Measurements from ENCODE around the gene ST6GALNAC4.
A peak's percentile ranks its signal among the peaks of the same experiment; 100 is the strongest.

The ST6GALNAC4 gene

GRCh38 chr9:127944586-127945218 is 27.9 kb upstream of the ST6GALNAC4 start:
- peaks cover 0 to 35% of the 10 kb centered on the region in 2 experiments; a peak in 1 of 3 replicates for H3K36me3 ChIP-seq (ENCODE audit: control insufficient read depth in 2 of 2, insufficient read depth in 1 of 2, low read length in 2 of 2)
- POLR2A ChIA-PET: interaction anchor here (0.6 to 1.8 kb wide), 4 partner anchors 90 to 393 kb away, joined by 3 to 8 read pairs (median 3); partner anchors contain the start of gene NAIF1
- CTCF ChIA-PET: interaction anchor here (0.8 to 8.1 kb wide), 20 partner anchors 12 to 164 kb away, joined by 3 to 165 read pairs (median 8); partner anchors contain the start of genes EEIG1 and PIP5KL1

GRCh38 chr9:127943731-127944144 is 26.9 kb upstream of the ST6GALNAC4 start:
- Histone ChIP-seq H3K27ac (ENCODE audit: extremely low read depth, low read depth, low read length) (no peak overlapping the region), H3K36me3 (ENCODE audit: control insufficient read depth in 2 of 2, insufficient read depth in 1 of 2, low read length in 2 of 2) (peaks cover 0 to 35% of the 10 kb centered on the region in 2 experiments; a peak in 1 of 3 replicates), H3K4me3 (ENCODE audit: low read depth, low read length) (no peak overlapping the region), H3K4me1 (ENCODE audit: control insufficient read depth, insufficient read depth, low read length) (peaks cover 3% of the 10 kb centered on the region; the same call in 1 of the 2 replicates), H3K9me3 (ENCODE audit: control insufficient read depth, insufficient read depth, low read depth, low read length) (no peaks in the 10 kb centered on the region)
- ChIA-PET CTCF (interaction anchor here (0.6 to 8.1 kb wide), 49 partner anchors 10 to 1526 kb away, joined by 3 to 165 read pairs (median 5); partner anchors contain the start of genes EEIG1, NAIF1, PIP5KL1 and TOR2A), POLR2A (interaction anchor here (1.0 to 2.8 kb wide), 6 partner anchors 8 to 124 kb away, joined by 3 to 12 read pairs (median 4); partner anchors contain the start of genes EEIG1 and NAIF1)
- no peak for TF ChIP-seq ZBTB20 (tag by site-specific recombination; IDR thresholded peaks at IDR 0.05)
- TF ChIP-seq ZNF23 (tag by site-specific recombination; IDR thresholded peaks at IDR 0.05; ENCODE audit: borderline replicate concordance): no peak
- TF ChIP-seq ZNF600 (tag by site-specific recombination; IDR thresholded peaks at IDR 0.05): no peak
- TF ChIP-seq ZNF837 (tag by site-specific recombination; IDR thresholded peaks at IDR 0.05): no peak
- TF ChIP-seq ZNF621 (tag by site-specific recombination; IDR thresholded peaks at IDR 0.05): no peak
- no peak for TF ChIP-seq PBX3 (CRISPR knock-in tag; IDR thresholded peaks at IDR 0.05)
- TF ChIP-seq ZNF10 (tag by site-specific recombination; IDR thresholded peaks at IDR 0.05): no peak
- TF ChIP-seq ZFP69B (tag by site-specific recombination; IDR thresholded peaks at IDR 0.05): no peak
- TF ChIP-seq ZNF610 (tag by site-specific recombination; IDR thresholded peaks at IDR 0.05; ENCODE audit: borderline replicate concordance): no peak
- peak; percentile 19; the same call in 1 of the 2 replicates for TF ChIP-seq ZBTB8A (tag by site-specific recombination; IDR thresholded peaks at IDR 0.05)
- peak; percentile 77 for TF ChIP-seq PATZ1 (tag by site-specific recombination; IDR thresholded peaks at IDR 0.05)
- TF ChIP-seq ZNF174 (tag by site-specific recombination; IDR thresholded peaks at IDR 0.05): no peak
- TF ChIP-seq KLF8 (tag by site-specific recombination; IDR thresholded peaks at IDR 0.05): peak; percentile 33; the same call in 1 of the 2 replicates
- TF ChIP-seq TRIM28 (IDR thresholded peaks at IDR 0.05; ENCODE audit: borderline replicate concordance, low read length): peak; percentile 32; the same call in 1 of the 2 replicates
- peak; percentile 49; the same call in 1 of the 2 replicates for TF ChIP-seq EGR2 (tag by site-specific recombination; IDR thresholded peaks at IDR 0.05; ENCODE audit: low read depth)
- TF ChIP-seq ZEB2 (tag by site-specific recombination; IDR thresholded peaks at IDR 0.05): 0 out of 2 replicates have a peak, but pooled peaks have one; percentile 42
- TF ChIP-seq ZBTB7A (tag by site-specific recombination; IDR thresholded peaks at IDR 0.05; ENCODE audit: low read depth): no peak
- TF ChIP-seq ZNF302 (tag by site-specific recombination; IDR thresholded peaks at IDR 0.05; ENCODE audit: low read depth): no peak
- 0 out of 2 replicates have a peak, but pooled peaks have one; percentile 19 for TF ChIP-seq ZIC2 (tag by site-specific recombination; IDR thresholded peaks at IDR 0.05)
- TF ChIP-seq PRDM10 (tag by site-specific recombination; IDR thresholded peaks at IDR 0.05): no peak
- peak; percentile 66 for TF ChIP-seq GLIS2 (tag by site-specific recombination; IDR thresholded peaks at IDR 0.05)
- TF ChIP-seq KLF1 (tag by site-specific recombination; IDR thresholded peaks at IDR 0.05): peak; percentile 51
- peak; percentile 70; the same call in 1 of the 2 replicates for TF ChIP-seq CTCF (tag by site-specific recombination; IDR thresholded peaks at IDR 0.05)
- no peak for TF ChIP-seq ZNF175 (tag by site-specific recombination; IDR thresholded peaks at IDR 0.05)
- no peak for TF ChIP-seq RBAK (tag by site-specific recombination; IDR thresholded peaks at IDR 0.05)

More at GRCh38 chr9:127944586-127945218, 27.9 kb upstream of the ST6GALNAC4 start:
- H3K27ac ChIP-seq (ENCODE audit: extremely low read depth, low read depth, low read length): no peak overlapping the region
- H3K4me3 ChIP-seq (ENCODE audit: low read depth, low read length): no peak overlapping the region
- peaks cover 3% of the 10 kb centered on the region; the same call in 1 of the 2 replicates for H3K4me1 ChIP-seq (ENCODE audit: control insufficient read depth, insufficient read depth, low read length)
- no peak for TF ChIP-seq ZNF571 (tag by site-specific recombination; IDR thresholded peaks at IDR 0.05)
- TF ChIP-seq ZNF354C (tag by site-specific recombination; IDR thresholded peaks at IDR 0.05; ENCODE audit: borderline replicate concordance, low read depth): no peak
- TF ChIP-seq ZNF335 (tag by site-specific recombination; conservative IDR thresholded peaks at IDR 0.05): no peak
- H3K9me3 ChIP-seq (ENCODE audit: control insufficient read depth, insufficient read depth, low read depth, low read length): no peaks in the 10 kb centered on the region
